T-helper 2 cell treated with Interferon-gamma antibody and Interleukin-4, amounts not matched to agents 100 ng/mL and 5 ng/mL, for 36 hours (primary cell): ENCODE data around the gene AGO3. TPM values are rescaled to one million over a fixed set of nuclear protein-coding genes. Genes with fewer than 3 reads are reported as not detected.

Source experiments
- intact Hi-C: fragments of 100-400 bp; cut with micrococcal nuclease; formaldehyde crosslinking; loops from one replicate; pipeline ENCODE4 v1.15.1; 2023
- total RNA-seq: library from RNA; stranded (reverse); gene quantifications from 2 replicates; pipeline ENCODE4 v1.2.3, GENCODE V29; 2022

AGO3 gene
- total RNA-seq, 1 donor from 2014 or later: 24.7 TPM

GRCh38 chr1:36080801-36081200 is 149.9 kb downstream of the AGO3 start:
- intact Hi-C loops: no loop called here

GRCh38 chr1:36081926-36082485 is 151.1 kb downstream of the AGO3 start:
- intact Hi-C loops: no loop called here

GRCh38 chr1:36083219-36083618 is 152.3 kb downstream of the AGO3 start:
- intact Hi-C loops: no loop called here

- intact Hi-C loops: no loop called here
These were observed 153.0 kb downstream of the AGO3 start, which contains the start of gene TEKT2 for GRCh38 chr1:36083635-36084496. Gene TEKT2 (plus strand): TSS chr1:36084094. CDS start chr1:36084922, 828 bp downstream.

- intact Hi-C loops: no loop called here
These were observed 153.7 kb downstream of the AGO3 start for GRCh38 chr1:36084497-36085115.

GRCh38 chr1:36085126-36085525 is 154.2 kb downstream of the AGO3 start:
- intact Hi-C loops: no loop called here

GRCh38 chr1:36085686-36086526 is 155.0 kb downstream of the AGO3 start:
- intact Hi-C loops: no loop called here

- intact Hi-C loops: no loop called here
These were observed 155.8 kb downstream of the AGO3 start for GRCh38 chr1:36086529-36087232.

GRCh38 chr1:36087233-36088123 is 156.6 kb downstream of the AGO3 start:
- intact Hi-C loops: loop anchor here (1.0 kb wide), 4 partner anchors 62 to 310 kb away; partner anchors contain the start of genes AGO1, LSM10, THRAP3 and TRAPPC3

- intact Hi-C loops: loop anchor here (1.0 kb wide), 4 partner anchors 61 to 309 kb away; partner anchors contain the start of genes AGO1, LSM10, THRAP3 and TRAPPC3
These were observed 157.3 kb downstream of the AGO3 start for GRCh38 chr1:36088265-36088576.

- intact Hi-C loops: loop anchor here (1.0 kb wide), 5 partner anchors 61 to 309 kb away; partner anchors contain the start of genes AGO1, AGO3, LSM10 and THRAP3
These were observed 157.9 kb downstream of the AGO3 start, which contains the start of gene ADPRS for GRCh38 chr1:36088577-36089392. Gene ADPRS (plus strand): TSS chr1:36088892. CDS start chr1:36088905, 13 bp downstream.

GRCh38 chr1:36089393-36090121 is 158.7 kb downstream of the AGO3 start:
- intact Hi-C loops: loop anchor here (1.0 kb wide), 1 partner anchor 158 kb away; the partner anchor contains the start of gene AGO3

- intact Hi-C loops: no loop called here
These were observed 160.2 kb downstream of the AGO3 start for GRCh38 chr1:36091141-36091540.

GRCh38 chr1:36091698-36092097 is 160.8 kb downstream of the AGO3 start:
- intact Hi-C loops: no loop called here

GRCh38 chr1:36092166-36092797 is 161.4 kb downstream of the AGO3 start:
- intact Hi-C loops: no loop called here

GRCh38 chr1:36092798-36093185 is 161.9 kb downstream of the AGO3 start:
- intact Hi-C loops: no loop called here

- intact Hi-C loops: no loop called here
These were observed 162.3 kb downstream of the AGO3 start for GRCh38 chr1:36093226-36093625.
